SK-N-SH treated with all-trans-retinoic acid at 6 μM for 48 hours (cell line): ENCODE data around the gene COQ2.

Experiments used
- ATAC-seq: fragments of 200-7000 bp; cut with Tn5 transposase; 3 replicates; pipeline ENCODE4 v1.9.1; 2020; ENCODE audit warnings: mild to moderate bottlenecking, moderate library complexity
- ARNTL ChIP-seq: fragments of 450-650 bp; formaldehyde crosslinking; IDR thresholded peaks from 2 replicates; pipeline ENCODE4 v1.5.0; 2020; ENCODE audit warnings: low read depth, mild to moderate bottlenecking, moderate library complexity, borderline replicate concordance
- BACH2 ChIP-seq: fragments of 250-450 bp; sonication (Bioruptor Pico); IDR thresholded peaks from 2 replicates; pipeline ENCODE4 v1.9.0; 2021; ENCODE audit warnings: mild to moderate bottlenecking, borderline replicate concordance
- CSDC2 ChIP-seq: fragments of 250-450 bp; sonication (Bioruptor Pico); IDR thresholded peaks from 2 replicates; pipeline ENCODE4 v1.5.0; 2020; ENCODE audit warnings: mild to moderate bottlenecking, moderate library complexity
- ESRRG ChIP-seq: fragments of 250-450 bp; sonication (Bioruptor Pico); IDR thresholded peaks from 2 replicates; pipeline ENCODE4 v1.6.1; 2021; ENCODE audit warnings: mild to moderate bottlenecking
- GLIS3 ChIP-seq: fragments of 250-450 bp; sonication (Bioruptor Pico); IDR thresholded peaks from 2 replicates; pipeline ENCODE4 v1.5.0; 2020; ENCODE audit warnings: mild to moderate bottlenecking, moderate library complexity
- ISL1 ChIP-seq: fragments of 250-450 bp; sonication (Bioruptor Pico); IDR thresholded peaks from 2 replicates; pipeline ENCODE4 v2.1.2; 2022; ENCODE audit warnings: mild to moderate bottlenecking, moderate library complexity
- OSR1 ChIP-seq: fragments of 250-450 bp; sonication (Bioruptor Pico); IDR thresholded peaks from 2 replicates; pipeline ENCODE4 v1.8.0; 2022; ENCODE audit warnings: moderate library complexity, mild to moderate bottlenecking, inconsistent platforms
- PPARA ChIP-seq: fragments of 250-450 bp; sonication (Bioruptor Pico); IDR thresholded peaks from 2 replicates; pipeline ENCODE4 v1.5.0; 2020; ENCODE audit warnings: mild to moderate bottlenecking, borderline replicate concordance
- RARB ChIP-seq: fragments of 250-450 bp; sonication (Bioruptor Pico); IDR thresholded peaks from 2 replicates; pipeline ENCODE4 v1.8.0; 2021; ENCODE audit warnings: mild to moderate bottlenecking, moderate library complexity
- SNAI2 ChIP-seq: fragments of 250-450 bp; sonication (Bioruptor Pico); IDR thresholded peaks from 2 replicates; pipeline ENCODE4 v1.5.0; 2020; ENCODE audit warnings: mild to moderate bottlenecking, moderate library complexity
- TCF4 ChIP-seq: fragments of 250-450 bp; sonication (Bioruptor Pico); IDR thresholded peaks from 2 replicates; pipeline ENCODE4 v1.8.0; 2021; ENCODE audit warnings: mild to moderate bottlenecking, moderate library complexity, borderline replicate concordance
- TOX ChIP-seq: fragments of 250-450 bp; sonication (Bioruptor Pico); IDR thresholded peaks from 2 replicates; pipeline ENCODE4 v1.8.0; 2021; ENCODE audit warnings: mild to moderate bottlenecking, moderate library complexity, borderline replicate concordance
- ZFP3 ChIP-seq: fragments of 250-450 bp; sonication (Bioruptor Pico); IDR thresholded peaks from 2 replicates; pipeline ENCODE4 v1.5.0; 2020; ENCODE audit warnings: mild to moderate bottlenecking, moderate library complexity
- ZFP30 ChIP-seq: fragments of 450-650 bp; formaldehyde crosslinking; IDR thresholded peaks from 2 replicates; pipeline ENCODE4 v1.5.0; 2022; ENCODE audit warnings: mild to moderate bottlenecking, moderate library complexity
- ZNF565 ChIP-seq: fragments of 450-650 bp; formaldehyde crosslinking; conservative IDR thresholded peaks from 2 replicates; pipeline ENCODE4 v1.5.0; 2020; ENCODE audit warnings: low read depth, mild to moderate bottlenecking, moderate library complexity
- ZNF70 ChIP-seq: fragments of 450-650 bp; formaldehyde crosslinking; IDR thresholded peaks from 2 replicates; pipeline ENCODE4 v1.5.0; 2020; ENCODE audit warnings: mild to moderate bottlenecking, moderate library complexity
- ZNF8 ChIP-seq: fragments of 450-650 bp; formaldehyde crosslinking; IDR thresholded peaks from 2 replicates; pipeline ENCODE4 v1.5.0; 2020; ENCODE audit warnings: mild to moderate bottlenecking, moderate library complexity
- TF ChIP-seq, protein P1 (sequence below): fragments of 250-450 bp; sonication (Bioruptor Pico); IDR thresholded peaks from 2 replicates; pipeline ENCODE4 v1.5.1; 2021; ENCODE audit warnings: mild to moderate bottlenecking, moderate library complexity
- TF ChIP-seq, protein P2 (sequence below): fragments of 250-450 bp; sonication (Bioruptor Pico); IDR thresholded peaks from 2 replicates; pipeline ENCODE4 v1.5.0; 2020; ENCODE audit warnings: mild to moderate bottlenecking, moderate library complexity
- TF ChIP-seq, protein P3 (sequence below): fragments of 250-450 bp; sonication (Bioruptor Pico); IDR thresholded peaks from 2 replicates; pipeline ENCODE4 v1.5.1; 2020; ENCODE audit warnings: low read depth, mild to moderate bottlenecking, moderate library complexity
- TF ChIP-seq, protein P4 (sequence below): fragments of 250-450 bp; sonication (Bioruptor Pico); IDR thresholded peaks from 2 replicates; pipeline ENCODE4 v1.8.0; 2020; ENCODE audit warnings: mild to moderate bottlenecking, moderate library complexity, borderline replicate concordance
- TF ChIP-seq, protein P5 (sequence below): fragments of 250-450 bp; sonication (Bioruptor Pico); IDR thresholded peaks from 2 replicates; pipeline ENCODE4 v1.8.0; 2021; ENCODE audit warnings: low read depth, mild to moderate bottlenecking, moderate library complexity, borderline replicate concordance

COQ2 gene

DNA sequence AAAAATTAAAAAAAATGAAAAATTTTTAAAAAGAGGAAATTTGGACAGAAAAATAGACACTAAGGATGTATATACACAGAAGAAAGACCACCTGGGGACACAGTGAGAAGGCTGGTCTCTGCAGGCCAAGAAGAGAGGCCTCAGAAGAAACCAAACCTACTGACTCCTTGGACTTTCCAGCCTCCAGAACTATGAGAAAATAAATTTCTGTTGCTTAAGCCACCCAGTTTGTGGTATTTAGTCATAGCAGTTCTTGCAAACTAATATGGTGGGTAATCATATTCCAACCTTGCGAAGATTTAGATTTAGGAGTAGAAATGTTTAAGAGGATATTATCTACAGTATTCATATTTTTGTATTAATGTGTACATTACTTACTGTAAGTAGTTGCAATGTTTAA is 56.4 kb downstream of the COQ2 start:
- TF ChIP-seq, protein P1, sequence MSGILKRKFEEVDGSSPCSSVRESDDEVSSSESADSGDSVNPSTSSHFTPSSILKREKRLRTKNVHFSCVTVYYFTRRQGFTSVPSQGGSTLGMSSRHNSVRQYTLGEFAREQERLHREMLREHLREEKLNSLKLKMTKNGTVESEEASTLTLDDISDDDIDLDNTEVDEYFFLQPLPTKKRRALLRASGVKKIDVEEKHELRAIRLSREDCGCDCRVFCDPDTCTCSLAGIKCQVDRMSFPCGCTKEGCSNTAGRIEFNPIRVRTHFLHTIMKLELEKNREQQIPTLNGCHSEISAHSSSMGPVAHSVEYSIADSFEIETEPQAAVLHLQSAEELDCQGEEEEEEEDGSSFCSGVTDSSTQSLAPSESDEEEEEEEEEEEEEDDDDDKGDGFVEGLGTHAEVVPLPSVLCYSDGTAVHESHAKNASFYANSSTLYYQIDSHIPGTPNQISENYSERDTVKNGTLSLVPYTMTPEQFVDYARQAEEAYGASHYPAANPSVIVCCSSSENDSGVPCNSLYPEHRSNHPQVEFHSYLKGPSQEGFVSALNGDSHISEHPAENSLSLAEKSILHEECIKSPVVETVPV (CRISPR knock-in tag): no peak
- no peak for TF ChIP-seq OSR1 (CRISPR knock-in tag)
- no peak for TF ChIP-seq ISL1 (CRISPR knock-in tag)
- TF ChIP-seq ARNTL (CRISPR knock-in tag): no peak
- no peak for TF ChIP-seq ZFP3 (CRISPR knock-in tag)
- no peak for ATAC-seq

DNA sequence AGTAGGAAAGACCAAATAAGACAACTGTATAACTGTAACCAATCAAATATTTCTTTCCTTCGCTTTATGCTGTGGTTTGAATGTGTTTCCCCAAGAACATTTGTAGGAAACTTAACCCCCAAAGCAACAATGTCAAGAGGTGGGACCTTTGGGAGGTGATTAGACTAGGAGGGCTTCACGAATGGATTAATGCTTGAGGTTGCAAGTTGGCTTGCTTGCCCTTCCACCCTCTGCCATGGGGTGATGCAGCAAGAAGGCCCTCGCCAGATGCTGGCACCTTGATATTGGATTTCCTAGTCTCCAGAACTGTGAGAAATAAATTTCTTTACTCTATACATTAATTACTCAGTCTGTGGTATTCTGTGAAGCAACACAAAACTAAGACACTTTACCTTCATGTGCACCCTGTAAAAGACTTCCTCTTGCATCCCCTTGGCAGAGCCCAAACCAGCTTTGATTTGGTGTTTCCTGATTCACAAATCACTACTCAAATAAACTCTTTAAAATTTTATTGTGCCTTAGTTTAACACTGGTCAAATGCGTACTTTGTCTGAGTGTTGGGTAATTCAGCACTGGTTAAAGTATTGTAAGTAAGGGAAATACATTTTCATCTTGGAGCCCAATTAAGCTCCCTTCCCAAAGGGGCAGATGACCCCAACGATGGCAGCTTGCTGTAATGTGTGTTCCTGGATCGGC is 59.9 kb downstream of the COQ2 start:
- TF ChIP-seq ESRRG (CRISPR knock-in tag) (no peak), PPARA (no peak), ZFP30 (CRISPR knock-in tag) (no peak), CSDC2 (CRISPR knock-in tag) (no peak), TOX (CRISPR knock-in tag) (no peak), RARB (CRISPR knock-in tag) (no peak), ZFP3 (CRISPR knock-in tag) (no peak), GLIS3 (CRISPR knock-in tag) (no peak), OSR1 (CRISPR knock-in tag) (no peak), BACH2 (CRISPR knock-in tag) (no peak), TCF4 (CRISPR knock-in tag) (no peak), ZNF8 (CRISPR knock-in tag) (no peak), ARNTL (CRISPR knock-in tag) (no peak), ZNF70 (CRISPR knock-in tag) (no peak), ISL1 (CRISPR knock-in tag) (no peak)
- TF ChIP-seq, protein P2, sequence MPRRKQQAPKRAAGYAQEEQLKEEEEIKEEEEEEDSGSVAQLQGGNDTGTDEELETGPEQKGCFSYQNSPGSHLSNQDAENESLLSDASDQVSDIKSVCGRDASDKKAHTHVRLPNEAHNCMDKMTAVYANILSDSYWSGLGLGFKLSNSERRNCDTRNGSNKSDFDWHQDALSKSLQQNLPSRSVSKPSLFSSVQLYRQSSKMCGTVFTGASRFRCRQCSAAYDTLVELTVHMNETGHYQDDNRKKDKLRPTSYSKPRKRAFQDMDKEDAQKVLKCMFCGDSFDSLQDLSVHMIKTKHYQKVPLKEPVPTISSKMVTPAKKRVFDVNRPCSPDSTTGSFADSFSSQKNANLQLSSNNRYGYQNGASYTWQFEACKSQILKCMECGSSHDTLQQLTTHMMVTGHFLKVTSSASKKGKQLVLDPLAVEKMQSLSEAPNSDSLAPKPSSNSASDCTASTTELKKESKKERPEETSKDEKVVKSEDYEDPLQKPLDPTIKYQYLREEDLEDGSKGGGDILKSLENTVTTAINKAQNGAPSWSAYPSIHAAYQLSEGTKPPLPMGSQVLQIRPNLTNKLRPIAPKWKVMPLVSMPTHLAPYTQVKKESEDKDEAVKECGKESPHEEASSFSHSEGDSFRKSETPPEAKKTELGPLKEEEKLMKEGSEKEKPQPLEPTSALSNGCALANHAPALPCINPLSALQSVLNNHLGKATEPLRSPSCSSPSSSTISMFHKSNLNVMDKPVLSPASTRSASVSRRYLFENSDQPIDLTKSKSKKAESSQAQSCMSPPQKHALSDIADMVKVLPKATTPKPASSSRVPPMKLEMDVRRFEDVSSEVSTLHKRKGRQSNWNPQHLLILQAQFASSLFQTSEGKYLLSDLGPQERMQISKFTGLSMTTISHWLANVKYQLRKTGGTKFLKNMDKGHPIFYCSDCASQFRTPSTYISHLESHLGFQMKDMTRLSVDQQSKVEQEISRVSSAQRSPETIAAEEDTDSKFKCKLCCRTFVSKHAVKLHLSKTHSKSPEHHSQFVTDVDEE (CRISPR knock-in tag): no peak
- TF ChIP-seq, protein P3, sequence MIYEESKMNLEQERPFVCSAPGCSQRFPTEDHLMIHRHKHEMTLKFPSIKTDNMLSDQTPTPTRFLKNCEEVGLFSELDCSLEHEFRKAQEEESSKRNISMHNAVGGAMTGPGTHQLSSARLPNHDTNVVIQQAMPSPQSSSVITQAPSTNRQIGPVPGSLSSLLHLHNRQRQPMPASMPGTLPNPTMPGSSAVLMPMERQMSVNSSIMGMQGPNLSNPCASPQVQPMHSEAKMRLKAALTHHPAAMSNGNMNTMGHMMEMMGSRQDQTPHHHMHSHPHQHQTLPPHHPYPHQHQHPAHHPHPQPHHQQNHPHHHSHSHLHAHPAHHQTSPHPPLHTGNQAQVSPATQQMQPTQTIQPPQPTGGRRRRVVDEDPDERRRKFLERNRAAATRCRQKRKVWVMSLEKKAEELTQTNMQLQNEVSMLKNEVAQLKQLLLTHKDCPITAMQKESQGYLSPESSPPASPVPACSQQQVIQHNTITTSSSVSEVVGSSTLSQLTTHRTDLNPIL: no peak
- TF ChIP-seq, protein P4, sequence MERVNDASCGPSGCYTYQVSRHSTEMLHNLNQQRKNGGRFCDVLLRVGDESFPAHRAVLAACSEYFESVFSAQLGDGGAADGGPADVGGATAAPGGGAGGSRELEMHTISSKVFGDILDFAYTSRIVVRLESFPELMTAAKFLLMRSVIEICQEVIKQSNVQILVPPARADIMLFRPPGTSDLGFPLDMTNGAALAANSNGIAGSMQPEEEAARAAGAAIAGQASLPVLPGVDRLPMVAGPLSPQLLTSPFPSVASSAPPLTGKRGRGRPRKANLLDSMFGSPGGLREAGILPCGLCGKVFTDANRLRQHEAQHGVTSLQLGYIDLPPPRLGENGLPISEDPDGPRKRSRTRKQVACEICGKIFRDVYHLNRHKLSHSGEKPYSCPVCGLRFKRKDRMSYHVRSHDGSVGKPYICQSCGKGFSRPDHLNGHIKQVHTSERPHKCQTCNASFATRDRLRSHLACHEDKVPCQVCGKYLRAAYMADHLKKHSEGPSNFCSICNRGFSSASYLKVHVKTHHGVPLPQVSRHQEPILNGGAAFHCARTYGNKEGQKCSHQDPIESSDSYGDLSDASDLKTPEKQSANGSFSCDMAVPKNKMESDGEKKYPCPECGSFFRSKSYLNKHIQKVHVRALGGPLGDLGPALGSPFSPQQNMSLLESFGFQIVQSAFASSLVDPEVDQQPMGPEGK (CRISPR knock-in tag): no peak
- TF ChIP-seq, protein P5, sequence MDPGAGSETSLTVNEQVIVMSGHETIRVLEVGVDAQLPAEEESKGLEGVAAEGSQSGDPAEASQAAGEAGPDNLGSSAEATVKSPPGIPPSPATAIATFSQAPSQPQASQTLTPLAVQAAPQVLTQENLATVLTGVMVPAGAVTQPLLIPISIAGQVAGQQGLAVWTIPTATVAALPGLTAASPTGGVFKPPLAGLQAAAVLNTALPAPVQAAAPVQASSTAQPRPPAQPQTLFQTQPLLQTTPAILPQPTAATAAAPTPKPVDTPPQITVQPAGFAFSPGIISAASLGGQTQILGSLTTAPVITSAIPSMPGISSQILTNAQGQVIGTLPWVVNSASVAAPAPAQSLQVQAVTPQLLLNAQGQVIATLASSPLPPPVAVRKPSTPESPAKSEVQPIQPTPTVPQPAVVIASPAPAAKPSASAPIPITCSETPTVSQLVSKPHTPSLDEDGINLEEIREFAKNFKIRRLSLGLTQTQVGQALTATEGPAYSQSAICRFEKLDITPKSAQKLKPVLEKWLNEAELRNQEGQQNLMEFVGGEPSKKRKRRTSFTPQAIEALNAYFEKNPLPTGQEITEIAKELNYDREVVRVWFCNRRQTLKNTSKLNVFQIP (CRISPR knock-in tag): no peak
- ATAC-seq: no peak

DNA sequence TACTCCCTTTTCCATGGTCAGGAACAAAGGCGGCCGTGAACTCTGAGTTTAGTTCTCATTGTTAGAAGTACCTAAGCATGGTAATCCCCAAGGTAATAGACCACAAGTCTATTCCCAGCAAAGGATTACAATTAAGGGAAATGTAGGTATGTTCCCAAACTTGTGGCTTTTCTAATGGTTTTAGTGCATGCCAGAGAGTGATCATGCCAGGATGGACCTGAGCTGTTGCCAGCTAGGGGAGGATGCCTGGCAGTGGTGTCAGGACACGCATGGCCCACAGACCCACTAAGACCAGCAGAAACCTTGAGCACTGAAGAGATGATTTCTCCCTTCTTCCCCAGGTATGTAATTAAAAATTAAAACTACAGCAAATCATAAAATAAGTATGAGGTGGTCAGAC is 60.8 kb downstream of the COQ2 start:
- no peak for ATAC-seq
- TF ChIP-seq ISL1 (CRISPR knock-in tag) (no peak), SNAI2 (CRISPR knock-in tag) (no peak), ZNF565 (CRISPR knock-in tag) (no peak), CSDC2 (CRISPR knock-in tag) (no peak), GLIS3 (CRISPR knock-in tag) (no peak)
- TF ChIP-seq, protein P1 (CRISPR knock-in tag): no peak
